Measurements from ENCODE around the gene ANKRD7. TPM values are rescaled to one million over a fixed set of nuclear protein-coding genes. Genes with fewer than 3 reads are reported as not detected.

The ANKRD7 gene
- total RNA-seq, 6 donors from 2014 or later, result not detected

GRCh38 chr7:118183428-118183785 is 41.1 kb upstream of the ANKRD7 start:
- WGBS, 2 donors, result 1% methylated on average over 15 of the region's 15 CpGs
- Histone ChIP-seq H3K4me1 (peaks cover 21 to 32% (median 23%) of the 10 kb centered on the region in 4 donors), H3K36me3 (peaks cover 0 to 10% (median 7%) of the 10 kb centered on the region in 4 donors), H3K9me3 (no peaks in the 10 kb centered on the region), H3K4me3 (peak overlapping the region; percentile 27 to 81 (median 62)), H3K27me3 (no peaks in the 10 kb centered on the region), H3K27ac (peak overlapping the region; percentile 90 to 96 (median 93))
- DNase-seq, result no peak
- ATAC-seq (ENCODE audit: low FRiP score in 2 of 2), result peak; percentile 8 to 31
- TF ChIP-seq POLR2AphosphoS5 (IDR thresholded peaks at IDR 0.05), result no peak
- no peak for TF ChIP-seq POLR2A (IDR thresholded peaks at IDR 0.05)
- no peak for TF ChIP-seq EP300 (IDR thresholded peaks at IDR 0.05)
- no peak for TF ChIP-seq CTCF (IDR thresholded peaks at IDR 0.05)

DNA sequence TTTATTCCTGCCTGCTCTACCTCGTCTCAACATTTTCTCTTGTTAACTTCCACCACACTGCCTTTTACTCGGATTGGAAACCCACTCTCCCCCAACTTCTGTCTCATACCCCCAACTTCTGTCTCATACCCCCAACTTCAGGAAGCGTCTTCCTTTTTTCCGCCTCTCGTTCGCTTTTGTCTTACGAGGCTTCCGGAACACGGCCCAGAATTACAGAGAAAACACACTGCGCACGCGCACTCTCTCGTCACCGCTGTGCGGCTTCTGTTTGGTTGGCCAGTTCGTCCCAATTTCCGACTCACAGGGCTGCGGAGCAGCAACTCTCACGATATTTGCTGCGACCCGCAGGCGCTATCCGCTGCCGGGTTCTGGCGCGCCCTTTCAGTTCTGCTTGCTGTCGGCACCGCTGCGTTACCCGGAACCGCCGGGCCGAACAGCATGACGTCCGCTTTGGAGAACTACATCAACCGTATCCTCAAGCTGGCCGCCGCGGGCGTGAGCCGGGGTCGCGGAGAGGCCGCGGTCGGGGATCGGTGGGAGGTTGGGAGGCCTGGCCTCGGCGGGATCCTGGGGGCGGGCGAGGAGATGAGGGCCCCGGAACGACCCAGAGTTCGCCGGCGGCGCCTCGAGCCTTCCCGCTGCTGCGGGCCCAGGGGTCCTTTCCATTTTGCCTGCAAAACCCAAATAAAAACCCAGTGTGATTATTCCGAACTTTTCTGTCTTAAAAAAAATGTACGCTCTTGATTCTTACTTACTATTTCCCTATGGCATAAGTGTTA is 40.5 kb upstream of the ANKRD7 start, which contains the start of gene LSM8:
Gene LSM8, plus strand, starts transcription at position 379 of the 779 bp plus-strand sequence. Its CDS starts 60 bp downstream, at position 439.
- Histone ChIP-seq H3K27me3 (no peaks in the 10 kb centered on the region), H3K9me3 (no peaks in the 10 kb centered on the region), H3K4me1 (peaks cover 21 to 32% (median 23%) of the 10 kb centered on the region in 4 donors), H3K36me3 (peaks cover 0 to 15% (median 11%) of the 10 kb centered on the region in 4 donors), H3K4me3 (peak within 1 kb of the TSS; percentile 58 to 82 (median 74)), H3K27ac (peak within 1 kb of the TSS; percentile 90 to 96 (median 93))
- WGBS, 2 donors, result 0 to 1% methylated on average over 26 to 58 of the region's 62 CpGs
- TF ChIP-seq EP300 (IDR thresholded peaks at IDR 0.05) (peak in 1 of 4 donors; percentile 70), POLR2AphosphoS5 (IDR thresholded peaks at IDR 0.05) (peak; percentile 88 to 95), POLR2A (IDR thresholded peaks at IDR 0.05) (peak; percentile 37 to 93 (median 87)), CTCF (IDR thresholded peaks at IDR 0.05) (peak in 1 of 6 experiments; percentile 27)
- ATAC-seq (ENCODE audit: low FRiP score in 2 of 2) (peak; percentile 99 to 100), DNase-seq (peak; percentile 96 to 97)

DNA sequence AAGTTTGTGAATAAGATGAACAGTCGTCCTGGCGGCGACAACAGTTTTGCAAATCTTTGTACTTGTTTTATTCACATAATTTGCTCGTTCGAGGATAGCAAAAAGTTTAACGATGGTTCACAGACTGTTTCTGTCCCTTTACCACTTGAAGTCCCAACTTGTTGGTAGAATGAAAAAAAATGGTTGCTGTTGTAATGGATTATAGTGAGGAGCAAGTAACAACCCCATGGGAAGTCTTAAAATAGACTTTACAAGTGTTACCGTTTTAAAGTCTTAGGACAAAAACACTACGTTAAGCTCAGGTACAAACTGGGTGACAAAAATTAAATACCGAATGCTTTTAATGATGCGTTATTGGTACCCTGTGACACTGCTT is 40.0 kb upstream of the ANKRD7 start:
- no peak for TF ChIP-seq POLR2AphosphoS5 (IDR thresholded peaks at IDR 0.05)
- no peak for TF ChIP-seq POLR2A (IDR thresholded peaks at IDR 0.05)
- no peak for TF ChIP-seq CTCF (IDR thresholded peaks at IDR 0.05)
- TF ChIP-seq EP300 (IDR thresholded peaks at IDR 0.05), result no peak
- Histone ChIP-seq H3K9me3 (no peaks in the 10 kb centered on the region), H3K36me3 (peaks cover 0 to 21% (median 17%) of the 10 kb centered on the region in 4 donors), H3K4me1 (peaks cover 21 to 32% (median 23%) of the 10 kb centered on the region in 4 donors), H3K27me3 (no peaks in the 10 kb centered on the region), H3K4me3 (peak overlapping the region; percentile 58 to 82 (median 74)), H3K27ac (peak overlapping the region; percentile 90 to 96 (median 93))
- DNase-seq (no peak), ATAC-seq (ENCODE audit: low FRiP score in 2 of 2) (no peak)
- WGBS, 2 donors, result 6 to 9% methylated on average over 10 of the region's 10 CpGs

GRCh38 chr7:118185163-118185860 is 39.2 kb upstream of the ANKRD7 start:
- peaks cover 21 to 32% (median 23%) of the 10 kb centered on the region in 4 donors for H3K4me1 ChIP-seq
- H3K9me3 ChIP-seq, result no peaks in the 10 kb centered on the region
- no peaks in the 10 kb centered on the region for H3K27me3 ChIP-seq
- no peak overlapping the region for H3K27ac ChIP-seq
- peak overlapping the region in 3 of 4 donors; percentile 58 to 81 (median 67) for H3K4me3 ChIP-seq
- no peak for TF ChIP-seq EP300 (IDR thresholded peaks at IDR 0.05)
- no peak for TF ChIP-seq POLR2AphosphoS5 (IDR thresholded peaks at IDR 0.05)
- TF ChIP-seq CTCF (IDR thresholded peaks at IDR 0.05), result no peak
- TF ChIP-seq POLR2A (IDR thresholded peaks at IDR 0.05), result no peak
- H3K36me3 ChIP-seq, result peaks cover 0 to 29% (median 19%) of the 10 kb centered on the region in 4 donors
- DNase-seq (no peak), ATAC-seq (ENCODE audit: low FRiP score in 2 of 2) (no peak)
- 80 to 82% methylated on average over 6 of the region's 6 CpGs for WGBS, 2 donors

Measured in upper lobe of left lung (tissue), 6 donors.